ENCODE data around the gene ARID1B.

ARID1B gene

DNA sequence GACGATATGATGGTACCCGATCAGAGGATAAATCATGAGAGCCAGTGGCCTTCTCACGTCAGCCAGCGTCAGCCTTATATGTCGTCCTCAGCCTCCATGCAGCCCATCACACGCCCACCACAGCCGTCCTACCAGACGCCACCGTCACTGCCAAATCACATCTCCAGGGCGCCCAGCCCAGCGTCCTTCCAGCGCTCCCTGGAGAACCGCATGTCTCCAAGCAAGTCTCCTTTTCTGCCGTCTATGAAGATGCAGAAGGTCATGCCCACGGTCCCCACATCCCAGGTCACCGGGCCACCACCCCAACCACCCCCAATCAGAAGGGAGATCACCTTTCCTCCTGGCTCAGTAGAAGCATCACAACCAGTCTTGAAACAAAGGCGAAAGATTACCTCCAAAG lies 423.9 kb downstream of the ARID1B start:
- DNase-seq, result no peak

DNA sequence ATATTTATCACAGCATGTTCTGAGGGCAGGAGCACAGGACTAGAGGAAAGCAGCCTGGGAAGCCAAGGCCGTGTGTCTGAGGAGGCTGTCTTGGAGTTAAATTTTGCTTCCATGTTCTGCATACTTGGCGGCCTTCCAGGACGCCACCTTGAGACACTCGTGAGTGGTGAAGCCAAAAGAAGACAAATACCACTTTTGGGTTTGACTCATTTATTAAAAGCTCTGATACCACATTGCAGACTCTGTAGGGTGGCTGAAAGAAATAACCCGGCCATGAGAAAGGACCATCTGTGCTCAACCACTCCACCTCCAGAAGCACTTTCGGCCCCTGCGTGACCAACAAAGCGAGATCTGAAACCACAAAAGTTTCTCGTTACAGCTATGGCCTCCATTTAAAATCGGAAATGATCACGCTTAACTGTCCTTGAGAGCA lies 426.1 kb downstream of the ARID1B start:
- no peak for DNase-seq

DNA sequence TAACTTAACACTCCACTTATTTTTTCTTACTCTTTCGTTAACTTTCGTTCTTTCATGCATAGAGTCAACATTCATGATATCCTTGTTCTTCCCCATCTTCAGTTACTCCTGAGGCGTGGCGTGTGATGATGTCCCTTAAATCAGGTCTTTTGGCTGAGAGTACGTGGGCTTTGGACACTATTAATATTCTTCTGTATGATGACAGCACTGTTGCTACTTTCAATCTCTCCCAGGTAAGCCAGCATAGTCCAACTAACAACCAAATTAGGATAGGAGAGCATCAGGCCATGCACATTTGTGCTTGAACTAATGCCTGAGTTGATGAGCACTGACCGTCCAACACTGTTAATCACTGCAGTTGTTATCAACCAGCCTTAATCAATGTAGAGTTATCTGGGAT lies 426.6 kb downstream of the ARID1B start:
- no peak for DNase-seq

DNA sequence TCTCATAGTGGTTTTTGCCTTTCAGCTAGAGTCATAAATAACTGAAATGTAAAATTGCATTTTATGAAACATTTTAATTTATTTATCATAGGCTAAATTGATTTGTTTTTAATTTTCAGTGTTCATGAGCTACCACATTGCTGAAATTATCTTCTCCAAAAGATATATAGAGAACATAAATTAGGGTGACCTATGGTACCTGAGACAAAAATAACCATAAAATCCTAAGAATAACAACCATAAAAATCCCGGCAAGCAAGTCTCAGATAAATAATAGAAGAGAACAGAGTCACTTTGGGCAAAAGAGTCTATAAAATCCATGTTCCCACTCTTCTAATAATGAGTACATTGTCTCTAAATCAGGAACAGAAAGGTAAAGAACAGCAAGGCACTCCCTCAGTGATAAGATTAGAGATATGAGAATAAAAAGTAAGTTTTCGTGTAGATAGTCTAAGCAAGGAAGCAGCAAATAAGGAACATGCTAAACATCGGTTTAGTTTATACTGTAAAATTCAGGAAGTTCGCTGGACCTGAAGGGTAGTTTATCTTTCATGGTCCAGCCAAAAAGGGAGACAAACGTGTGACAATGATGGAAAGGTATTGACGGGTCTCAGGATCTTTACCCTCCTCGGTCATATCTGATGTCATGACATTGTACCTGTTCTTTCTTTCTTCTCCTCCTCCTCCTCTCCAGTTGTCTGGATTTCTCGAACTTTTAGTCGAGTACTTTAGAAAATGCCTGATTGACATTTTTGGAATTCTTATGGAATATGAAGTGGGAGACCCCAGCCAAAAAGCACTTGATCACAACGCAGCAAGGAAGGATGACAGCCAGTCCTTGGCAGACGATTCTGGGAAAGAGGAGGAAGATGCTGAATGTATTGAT lies 428.5 kb downstream of the ARID1B start:
- DNase-seq, result no peak

DNA sequence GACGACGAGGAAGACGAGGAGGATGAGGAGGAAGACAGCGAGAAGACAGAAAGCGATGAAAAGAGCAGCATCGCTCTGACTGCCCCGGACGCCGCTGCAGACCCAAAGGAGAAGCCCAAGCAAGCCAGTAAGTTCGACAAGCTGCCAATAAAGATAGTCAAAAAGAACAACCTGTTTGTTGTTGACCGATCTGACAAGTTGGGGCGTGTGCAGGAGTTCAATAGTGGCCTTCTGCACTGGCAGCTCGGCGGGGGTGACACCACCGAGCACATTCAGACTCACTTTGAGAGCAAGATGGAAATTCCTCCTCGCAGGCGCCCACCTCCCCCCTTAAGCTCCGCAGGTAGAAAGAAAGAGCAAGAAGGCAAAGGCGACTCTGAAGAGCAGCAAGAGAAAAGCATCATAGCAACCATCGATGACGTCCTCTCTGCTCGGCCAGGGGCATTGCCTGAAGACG lies 429.2 kb downstream of the ARID1B start:
- DNase-seq, result no peak

DNA sequence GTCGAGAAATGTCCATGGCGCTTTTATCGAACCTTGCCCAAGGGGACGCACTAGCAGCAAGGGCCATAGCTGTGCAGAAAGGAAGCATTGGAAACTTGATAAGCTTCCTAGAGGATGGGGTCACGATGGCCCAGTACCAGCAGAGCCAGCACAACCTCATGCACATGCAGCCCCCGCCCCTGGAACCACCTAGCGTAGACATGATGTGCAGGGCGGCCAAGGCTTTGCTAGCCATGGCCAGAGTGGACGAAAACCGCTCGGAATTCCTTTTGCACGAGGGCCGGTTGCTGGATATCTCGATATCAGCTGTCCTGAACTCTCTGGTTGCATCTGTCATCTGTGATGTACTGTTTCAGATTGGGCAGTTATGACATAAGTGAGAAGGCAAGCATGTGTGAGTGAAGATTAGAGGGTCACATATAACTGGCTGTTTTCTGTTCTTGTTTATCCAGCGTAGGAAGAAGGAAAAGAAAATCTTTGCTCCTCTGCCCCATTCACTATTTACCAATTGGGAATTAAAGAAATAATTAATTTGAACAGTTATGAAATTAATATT lies 430.4 kb downstream of the ARID1B start:
- no peak for DNase-seq

DNA sequence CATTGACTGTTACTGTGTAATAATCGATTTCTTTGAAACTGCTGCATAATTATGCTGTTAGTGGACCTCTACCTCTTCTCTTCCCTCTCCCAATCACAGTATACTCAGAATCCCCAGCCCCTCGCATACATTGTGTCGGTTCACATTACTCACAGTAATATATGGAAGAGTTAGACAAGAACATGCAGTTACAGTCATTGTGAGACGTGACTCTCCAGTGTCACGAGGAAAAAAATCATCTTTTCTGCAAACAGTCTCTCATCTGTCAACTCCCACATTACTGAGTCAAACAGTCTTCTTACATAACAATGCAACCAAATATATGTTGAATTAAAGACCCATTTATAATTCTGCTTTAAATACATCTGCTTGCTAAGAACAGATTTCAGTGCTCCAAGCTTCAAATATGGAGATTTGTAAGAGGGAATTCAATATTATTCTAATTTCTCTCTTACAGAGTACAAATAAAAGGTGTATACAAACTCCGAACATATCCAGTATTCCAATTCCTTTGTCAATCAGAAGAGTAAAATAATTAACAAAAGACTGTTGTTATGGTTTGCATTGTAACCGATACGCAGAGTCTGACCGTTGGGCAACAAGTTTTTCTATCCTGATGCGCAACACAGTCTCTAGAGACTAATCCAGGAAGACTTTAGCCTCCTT lies 432.8 kb downstream of the ARID1B start:
- DNase-seq, result no peak

DNA sequence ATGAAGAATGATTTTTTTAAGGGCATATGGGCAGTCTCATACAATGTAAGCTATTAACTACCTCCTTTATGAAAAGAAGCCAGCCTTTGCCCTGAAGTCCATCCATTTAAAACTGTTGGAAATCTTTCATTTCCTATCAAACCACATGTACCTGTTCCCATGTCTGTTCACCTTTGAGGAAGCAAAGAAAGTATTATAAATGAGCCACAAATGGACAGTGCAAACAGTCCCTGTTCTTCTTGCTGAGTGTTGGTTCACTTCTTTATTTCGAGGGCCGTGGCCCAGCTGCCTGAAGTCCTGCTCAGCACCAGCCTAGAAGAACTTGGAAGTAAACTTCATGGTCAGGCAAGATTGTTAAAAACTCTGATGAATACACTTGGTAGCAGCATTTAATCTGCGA lies 433.8 kb downstream of the ARID1B start:
- peak; percentile 7 for DNase-seq

DNA sequence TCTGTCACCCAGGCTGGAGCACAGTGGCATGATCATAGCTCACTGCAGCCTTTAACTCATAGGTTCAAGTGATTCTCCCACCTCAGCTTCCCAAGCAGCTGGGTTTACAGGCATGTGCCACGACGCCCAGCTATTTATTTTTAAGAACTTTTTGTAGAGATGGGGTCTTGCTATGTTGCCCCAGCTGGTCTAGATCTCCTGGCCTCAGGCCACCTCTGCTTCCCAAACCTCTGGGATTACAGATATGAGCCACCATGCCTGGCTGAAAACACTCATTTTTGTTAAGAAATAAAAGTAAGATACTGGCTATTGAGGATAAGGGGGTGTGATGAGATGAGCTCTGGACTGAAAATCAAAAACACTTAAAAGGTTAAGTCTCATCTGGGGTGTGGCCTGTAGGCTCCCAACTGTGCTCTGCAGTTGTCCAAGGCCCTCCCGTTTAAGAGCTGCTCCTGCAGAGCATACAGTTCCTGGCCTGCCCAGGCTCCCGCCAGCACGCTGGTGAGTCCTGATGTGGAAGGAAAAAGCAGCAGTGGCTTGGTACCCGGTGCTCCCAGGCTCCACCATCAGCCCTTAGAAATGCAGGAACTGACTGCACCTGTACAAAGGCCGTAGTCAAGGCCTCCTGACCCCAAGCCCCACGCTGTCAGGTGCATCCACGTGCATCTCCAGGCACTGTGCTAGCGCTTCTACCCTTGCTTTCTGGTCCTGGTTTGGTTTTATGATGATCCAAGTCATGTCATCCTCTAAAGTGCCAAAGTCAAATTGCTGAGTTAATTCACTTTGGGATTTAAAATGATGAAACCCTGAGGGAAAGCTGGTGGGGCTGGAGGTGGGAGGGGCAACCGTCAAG lies 434.7 kb downstream of the ARID1B start:
- DNase-seq, result peak; percentile 47

DNA sequence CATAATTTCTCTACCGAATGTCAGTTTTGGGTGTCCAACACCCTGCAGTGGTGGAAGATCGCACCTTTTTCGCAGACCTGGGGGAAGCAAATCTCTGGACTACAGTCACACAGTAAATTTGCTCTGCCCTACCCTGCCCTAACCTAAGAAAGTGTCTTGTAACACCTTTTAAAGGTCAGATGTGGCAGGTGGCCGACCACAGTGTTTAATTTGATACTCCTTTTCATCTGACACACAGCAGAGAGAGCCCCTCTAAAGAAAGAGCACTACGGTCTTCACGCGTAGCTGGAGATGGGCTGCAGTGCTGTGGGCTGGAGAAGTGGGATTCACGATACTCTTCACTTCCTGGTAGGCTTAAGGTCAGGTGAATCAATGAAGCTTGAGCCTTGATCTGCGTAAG lies 436.2 kb downstream of the ARID1B start:
- peak; percentile 24 for DNase-seq

DNA sequence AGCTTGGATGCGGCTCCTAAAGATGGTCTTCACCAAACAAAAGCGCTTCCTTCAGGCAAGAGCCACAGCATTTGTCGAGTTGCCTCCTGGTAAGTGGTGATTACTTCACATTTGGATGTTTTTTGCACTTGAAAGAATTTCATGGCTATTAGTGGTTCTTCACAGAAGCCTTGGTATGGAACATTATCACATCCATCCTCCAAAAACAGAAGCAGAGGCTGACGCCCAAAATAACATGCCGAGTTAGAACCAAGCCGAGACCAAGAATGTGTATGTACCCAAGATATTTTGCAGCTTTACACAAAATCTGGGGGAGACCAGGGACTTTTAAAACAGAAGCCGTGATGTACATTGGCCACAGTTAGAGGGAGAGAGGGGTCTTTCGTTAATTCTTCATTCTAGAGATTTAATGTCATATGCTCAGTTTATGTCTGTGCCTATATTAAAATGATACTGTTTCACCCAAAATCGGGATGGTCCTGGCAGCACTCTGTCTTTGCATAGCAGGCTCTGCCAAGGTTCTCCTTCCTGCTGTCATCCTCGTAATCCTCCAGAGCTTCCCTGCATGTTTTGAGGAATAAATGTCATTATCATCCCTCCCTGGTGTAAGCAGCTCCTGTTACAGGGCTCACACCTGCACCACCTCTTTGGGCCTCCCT lies 436.9 kb downstream of the ARID1B start:
- DNase-seq, result no peak

DNA sequence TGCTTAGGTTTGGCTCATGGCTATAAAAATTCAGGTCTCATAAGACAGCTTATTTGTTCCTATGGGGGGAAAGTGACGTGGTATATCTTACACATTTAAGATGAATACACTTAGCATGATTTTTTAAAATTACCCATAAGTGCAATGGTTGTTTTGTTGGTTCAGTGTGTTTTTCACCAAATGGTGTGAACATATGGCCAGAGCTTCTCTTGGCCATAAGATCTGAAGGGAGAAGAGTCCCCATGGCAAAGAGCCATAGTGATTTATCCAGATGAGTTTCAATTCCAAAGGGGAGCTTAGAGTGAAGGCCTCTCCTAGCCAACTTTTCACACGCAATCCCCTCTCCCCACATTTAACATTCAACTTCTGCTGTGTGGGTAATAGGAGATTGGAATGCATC lies 438.5 kb downstream of the ARID1B start:
- no peak for DNase-seq

DNA sequence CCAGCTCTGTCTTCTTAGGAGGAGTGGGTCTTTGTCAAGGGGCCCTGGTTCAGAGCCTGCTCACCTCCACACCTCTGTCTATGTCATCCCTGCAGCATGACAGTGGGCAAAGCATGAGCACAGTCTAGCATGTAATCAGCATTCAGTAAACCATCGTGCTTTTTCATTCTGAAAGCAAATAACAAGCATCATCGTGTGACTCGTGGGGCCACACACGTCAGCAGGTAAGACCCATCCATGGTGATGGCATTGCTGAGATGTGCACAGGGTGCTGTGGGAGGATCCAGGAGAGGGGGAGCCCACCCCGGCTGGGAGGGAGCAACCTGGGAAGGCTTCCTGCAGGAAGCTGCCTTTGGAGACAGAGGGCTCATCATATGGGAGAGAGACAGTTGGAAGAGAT lies 439.4 kb downstream of the ARID1B start:
- peak; percentile 38 for DNase-seq

DNA sequence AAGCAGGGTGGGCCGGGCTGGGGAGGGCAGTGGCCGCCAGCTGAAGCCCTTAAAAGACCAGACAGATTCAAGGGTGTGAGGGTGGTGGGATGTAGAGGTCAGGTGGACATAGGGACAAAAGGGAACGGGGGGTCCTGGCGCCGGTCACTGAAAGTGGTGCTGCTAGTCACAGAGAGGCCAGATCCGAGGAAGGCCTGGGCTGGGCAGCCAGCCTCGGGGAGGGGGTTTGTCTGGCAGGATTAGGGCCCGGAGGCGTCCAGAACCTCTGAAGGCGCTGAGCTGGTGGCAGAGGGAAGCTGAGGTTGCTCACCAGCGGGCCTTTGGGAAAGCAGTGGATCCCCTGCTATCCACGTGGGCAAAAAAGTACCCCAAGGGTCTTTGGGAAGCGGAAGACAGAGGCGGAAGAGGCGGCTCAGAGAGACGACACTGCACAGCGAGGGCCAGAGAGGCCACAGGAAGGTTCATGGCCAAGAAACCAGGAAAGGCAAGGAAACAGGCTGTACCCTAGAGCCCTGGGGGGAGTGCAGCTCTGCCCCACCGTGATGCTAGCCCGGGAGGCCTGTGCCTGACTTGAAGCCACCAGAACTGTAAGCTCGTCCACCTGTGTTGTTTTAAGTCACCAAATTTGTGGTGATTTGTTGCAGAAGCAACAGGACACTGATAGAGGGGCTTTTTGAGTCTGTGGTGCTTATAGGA lies 440.2 kb downstream of the ARID1B start:
- DNase-seq, result peak; percentile 40

DNA sequence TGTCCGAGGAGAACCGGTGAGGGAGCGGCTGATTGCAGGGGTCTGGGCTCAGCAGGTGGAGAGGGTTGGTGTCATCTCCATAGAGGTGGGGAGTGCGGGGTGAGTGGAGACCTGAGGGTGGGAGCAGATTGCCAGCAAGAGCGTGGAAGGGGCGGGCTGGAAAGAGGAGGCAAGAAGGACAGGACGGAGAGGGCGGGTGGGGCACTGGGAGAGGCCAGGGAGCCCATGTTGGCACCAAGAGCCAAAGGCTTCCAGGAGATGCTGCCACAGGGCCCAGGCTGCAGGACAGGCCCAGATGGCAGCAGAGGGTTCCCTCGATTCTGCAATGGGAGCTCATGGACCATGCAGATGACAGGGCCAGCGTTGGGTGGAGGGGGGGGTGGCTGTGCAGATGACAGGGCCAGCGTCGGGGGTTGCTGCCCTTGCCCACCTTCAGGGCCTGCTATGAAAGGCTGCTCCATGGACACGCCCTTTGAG lies 440.8 kb downstream of the ARID1B start:
- no peak for DNase-seq

DNA sequence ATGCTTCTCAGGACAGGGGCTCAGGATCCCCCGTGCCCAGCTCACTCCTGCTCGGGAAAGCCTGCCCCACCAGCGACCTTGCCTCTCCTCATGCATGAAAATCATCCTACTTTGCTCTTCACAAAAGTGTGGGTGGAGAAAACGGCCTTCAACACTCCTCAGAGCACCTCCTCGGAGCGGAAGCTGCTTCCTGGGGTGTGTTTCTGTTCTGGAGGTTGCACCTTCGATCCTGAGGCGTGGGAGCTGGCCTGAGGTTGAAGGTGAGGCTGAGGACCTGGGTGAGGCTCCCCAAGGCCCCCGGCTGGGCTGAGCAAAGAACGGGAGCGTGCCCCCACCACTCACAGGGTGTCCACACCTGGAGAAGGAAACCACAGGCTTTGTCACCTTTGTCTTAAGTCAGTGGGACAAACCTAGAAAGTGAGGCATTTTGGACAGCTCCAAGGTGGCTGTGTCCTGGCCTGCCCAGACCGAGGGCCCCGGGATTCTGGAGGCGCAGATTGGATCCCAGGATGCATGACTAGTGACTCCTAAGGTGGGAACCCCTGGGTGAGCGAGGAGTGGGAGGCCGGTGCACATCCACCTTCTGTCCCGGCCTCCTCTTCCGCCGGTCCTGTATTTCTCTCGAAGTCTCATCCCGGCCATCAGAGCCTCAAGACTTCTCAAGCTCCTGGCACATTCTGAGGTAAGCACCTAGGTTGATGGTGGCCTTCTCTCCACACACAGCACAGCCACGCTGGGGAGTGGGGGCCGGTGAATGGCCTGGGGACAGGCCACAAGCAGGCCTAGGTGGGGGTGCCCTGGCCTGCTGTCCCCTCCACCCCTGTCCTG lies 441.4 kb downstream of the ARID1B start:
- peak; percentile 54 for DNase-seq

DNA sequence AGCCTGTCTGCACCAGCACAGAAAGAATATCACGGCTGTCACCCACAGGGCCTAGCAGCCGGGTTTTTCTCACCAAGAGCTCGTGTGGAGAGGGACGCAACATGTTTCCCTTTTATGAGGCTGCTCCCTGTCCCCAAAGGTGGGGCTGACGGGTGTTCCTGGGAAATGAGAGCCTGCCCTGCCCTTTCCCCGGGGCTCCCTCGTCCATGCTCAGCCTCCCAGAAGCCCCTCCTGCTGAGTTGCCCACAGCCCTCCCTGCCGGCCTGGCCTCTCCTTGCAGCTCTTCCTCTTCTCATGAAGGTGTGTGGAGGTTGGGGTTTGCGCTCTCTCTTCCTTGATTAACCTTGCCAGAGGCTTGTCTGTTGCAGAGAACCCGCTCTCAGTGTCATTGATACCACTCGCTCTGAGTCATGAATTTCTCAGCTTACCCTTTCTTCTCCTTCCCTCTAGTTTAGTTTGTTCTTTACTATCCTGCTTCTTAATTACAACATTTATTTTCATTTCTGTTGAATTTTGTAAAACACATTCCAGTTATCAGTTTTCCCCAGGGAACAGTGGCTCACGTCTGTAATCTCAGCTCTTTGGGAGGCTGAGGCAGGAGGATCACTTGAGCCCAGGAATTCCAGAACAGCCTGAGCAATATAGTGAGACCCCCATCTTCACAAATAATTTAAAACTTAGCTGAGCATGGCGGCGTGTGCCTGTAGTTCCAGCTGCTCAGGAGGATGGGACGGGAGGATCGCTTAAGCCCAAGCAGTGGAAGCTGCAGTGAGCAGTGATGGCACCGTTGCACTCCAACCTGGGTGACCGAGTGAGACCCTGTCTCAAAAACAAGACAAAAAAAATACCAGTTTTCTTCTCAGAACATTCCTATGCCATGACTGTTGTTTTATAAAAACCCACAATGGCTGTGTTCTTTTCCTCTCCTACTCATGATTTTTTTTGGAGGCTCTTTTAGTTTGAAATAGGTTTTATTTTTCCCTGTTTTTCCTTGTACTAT lies 442.3 kb downstream of the ARID1B start:
- peak; percentile 82 for DNase-seq

DNA sequence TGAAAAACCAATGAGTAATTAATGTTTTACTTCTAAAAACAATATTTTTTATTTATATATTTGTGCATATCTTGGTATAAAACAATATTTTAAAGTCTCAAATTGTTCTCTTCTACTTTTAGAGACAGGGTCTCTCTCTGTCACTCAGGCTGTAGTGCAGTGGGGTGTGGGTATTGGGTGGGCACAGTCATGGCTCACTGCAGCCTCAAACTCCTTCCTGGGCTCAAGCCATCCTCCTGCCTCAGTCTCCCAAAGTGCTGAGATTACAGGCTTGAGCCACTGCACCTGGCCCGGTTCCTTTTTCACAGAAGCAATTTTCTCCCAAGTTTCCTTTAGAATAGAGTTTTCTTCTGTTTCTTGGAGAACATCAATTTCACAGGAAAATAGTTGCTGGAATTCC lies 443.3 kb downstream of the ARID1B start:
- DNase-seq, result peak; percentile 14

Data from islet precursor cell (in vitro differentiated cells).